GM12873 (cell line): ENCODE results near the gene CNGA1.

Experiments
- CTCF ChIP-seq: IDR thresholded peaks from 2 replicates; pipeline ENCODE4 v1.5.1; 2012; ENCODE audit warnings: low read depth, mild to moderate bottlenecking, moderate library complexity, low read length, control low read depth; ENCODE audit not compliant: insufficient read depth; ENCODE audit errors: missing control alignments

The CNGA1 gene

GRCh38 chr4:48016141-48017107 is at the start of gene CNGA1, which contains the start of gene NIPAL1:
TSS of gene CNGA1 (minus strand) at chr4:48016681. CDS start at chr4:47952689, 63,992 bp downstream.
TSS of gene NIPAL1 (plus strand) at chr4:48016772. CDS start at chr4:48016840, 68 bp downstream.
- TF ChIP-seq CTCF = peak; percentile 62

GRCh38 chr4:48065587-48066052 is 49.1 kb upstream of the CNGA1 start:
- peak; percentile 10 for TF ChIP-seq CTCF

DNA sequence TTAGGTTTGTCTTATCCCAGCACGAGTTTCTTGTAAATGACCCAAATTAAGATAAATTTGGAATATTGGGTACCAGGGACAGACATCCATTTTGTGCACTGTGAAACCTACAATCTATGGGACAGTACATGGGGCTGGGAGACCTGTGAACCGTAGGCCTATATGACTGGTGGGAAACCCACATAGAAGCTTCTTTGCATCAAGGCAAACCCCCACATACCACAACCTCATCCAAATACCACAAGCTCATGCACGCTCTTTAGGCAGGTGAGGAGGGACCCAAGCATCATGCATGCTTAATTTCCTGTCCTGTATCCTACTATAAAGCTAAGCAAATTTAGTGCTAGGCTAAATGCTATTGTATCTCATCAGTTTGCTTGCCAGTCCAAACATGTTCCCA is 47.9 kb upstream of the CNGA1 start:
- TF ChIP-seq CTCF = no peak

GRCh38 chr4:48058617-48059530 is 42.4 kb upstream of the CNGA1 start:
- no peak for TF ChIP-seq CTCF

DNA sequence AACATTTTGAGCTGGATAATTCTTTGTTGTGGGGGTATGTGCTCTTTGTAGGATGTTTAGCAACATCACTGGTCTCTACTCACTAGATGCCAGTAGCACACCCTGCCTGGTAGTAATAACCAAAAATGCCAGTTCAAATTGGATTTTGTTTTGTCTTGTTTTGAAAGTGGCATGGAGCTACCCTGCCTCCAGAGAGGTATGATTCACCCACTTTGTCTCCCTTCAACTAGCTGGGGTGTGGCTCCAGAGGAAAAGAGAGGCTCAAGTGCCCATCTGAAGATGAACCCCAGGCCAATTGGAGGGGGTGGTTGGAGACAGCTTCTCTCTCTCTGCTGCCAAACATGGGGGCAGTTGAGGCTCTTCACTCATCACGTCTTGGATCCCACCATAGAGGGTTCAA is 34.6 kb upstream of the CNGA1 start:
- no peak for TF ChIP-seq CTCF

DNA sequence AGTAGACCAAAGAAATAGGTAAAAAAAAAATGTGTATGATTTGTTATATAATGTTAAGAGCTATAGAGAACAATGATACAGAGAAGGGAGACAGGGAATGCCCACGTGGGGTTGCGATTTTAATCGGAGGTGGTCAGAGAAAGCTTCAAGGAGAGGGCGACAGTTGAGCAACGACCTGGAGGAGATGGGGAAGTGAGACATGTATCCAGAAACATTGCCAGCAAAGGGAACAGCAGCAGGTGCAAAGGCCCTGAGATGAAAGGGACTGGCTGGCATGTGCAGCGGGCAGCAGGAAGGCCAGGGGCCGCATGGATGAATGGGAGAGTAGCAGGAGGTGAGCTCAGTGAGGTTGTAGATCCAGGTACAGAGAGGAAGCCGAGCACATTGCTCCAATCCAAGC is 33.0 kb upstream of the CNGA1 start:
- no peak for TF ChIP-seq CTCF

DNA sequence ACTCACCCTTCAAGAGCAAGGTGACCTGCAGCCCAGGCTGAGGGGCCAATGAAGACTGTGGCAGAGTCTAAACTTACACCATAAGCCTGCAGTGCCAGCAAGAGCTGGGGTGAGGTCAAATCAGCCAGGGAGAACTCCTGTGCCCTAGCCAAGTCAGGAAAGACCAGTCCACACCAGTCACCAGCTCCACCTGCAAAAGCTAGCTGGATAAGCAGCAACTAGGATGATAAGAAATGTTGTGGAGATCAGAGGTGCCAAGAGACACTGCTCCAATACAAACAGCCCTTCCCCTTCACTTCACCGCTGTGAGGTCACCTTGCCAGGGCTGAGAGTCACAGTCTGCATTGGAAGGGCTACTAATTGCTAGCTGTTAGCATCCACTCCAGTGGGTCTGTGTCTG is 31.4 kb upstream of the CNGA1 start:
- TF ChIP-seq CTCF = no peak
